SHP77 treated with DMSO at 0.1 percent for 48 hours (cell line): ENCODE data around the gene VPS35L.
"Not testable (repeated sequence)": the region's sequence is repeated elsewhere in the genome, so short reads cannot be mapped to it uniquely, and the experiment has no call there.

Experiments used
- DNase-seq: peaks from one replicate; lab custom pipeline; 2025; lab: John Stamatoyannopoulos, UW

Gene VPS35L

GRCh38 chr16:19540241-19540970, 15.1 kb upstream of the VPS35L start:
- DNase-seq, result no peak

DNA sequence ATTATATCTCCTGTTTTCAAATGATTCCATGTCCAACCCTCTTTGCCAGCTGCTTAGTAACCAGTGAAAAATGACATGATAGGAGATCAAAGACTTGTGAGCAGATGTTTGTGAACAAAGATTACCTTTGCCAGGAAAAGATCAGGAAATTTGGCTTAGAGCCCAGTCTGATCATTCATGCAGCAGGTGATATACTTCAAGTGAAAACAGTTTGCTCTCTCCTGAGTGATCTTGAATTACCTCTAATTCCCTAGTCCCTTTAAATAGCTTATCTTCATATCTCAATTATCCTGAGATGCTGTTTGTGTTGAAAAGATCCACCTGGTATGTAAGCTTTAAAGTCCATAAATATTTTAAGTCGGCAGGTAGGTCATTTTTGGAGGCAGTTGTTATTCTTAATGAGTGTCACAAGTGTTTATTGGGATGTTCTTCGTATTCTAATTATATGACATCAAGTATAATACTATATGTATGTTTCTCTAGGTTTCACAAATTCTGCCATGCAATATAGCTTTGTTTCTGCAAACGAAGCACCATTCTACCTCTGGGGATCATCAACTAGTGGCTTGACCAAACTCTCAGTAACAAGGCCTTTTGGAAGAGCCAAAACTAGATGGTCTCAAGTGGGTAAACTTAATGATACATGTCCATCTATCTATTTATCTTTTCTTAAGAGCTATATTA, 13.2 kb upstream of the VPS35L start:
- DNase-seq, result peak; percentile 73

GRCh38 chr16:19543278-19543996, 12.1 kb upstream of the VPS35L start:
- not testable (repeated sequence) for DNase-seq

GRCh38 chr16:19548144-19548543, 7.4 kb upstream of the VPS35L start:
- DNase-seq, result no peak

DNA sequence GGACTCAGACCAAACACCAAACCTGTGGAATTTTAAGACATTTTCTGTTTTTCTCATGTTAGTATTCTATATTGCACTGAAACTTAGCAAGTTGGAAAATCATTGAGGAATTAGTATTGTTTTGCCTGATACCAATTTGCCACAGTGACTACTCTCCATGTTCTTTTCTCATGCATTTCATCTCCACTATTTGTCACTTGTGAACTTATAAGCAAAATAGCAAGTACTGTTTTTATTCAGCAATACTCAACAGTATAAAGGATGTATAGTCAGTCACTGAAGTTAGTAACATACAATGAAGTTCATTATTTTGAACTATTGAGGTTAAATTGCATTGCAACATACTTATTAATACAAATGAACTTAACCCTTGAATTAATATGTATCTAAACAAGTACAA, 5.8 kb upstream of the VPS35L start:
- DNase-seq, result no peak

- DNase-seq, result no peak
These were observed 652 bp downstream of the VPS35L start for GRCh38 chr16:19555938-19556771.

- DNase-seq, result no peak
These were observed 3.9 kb downstream of the VPS35L start for GRCh38 chr16:19559242-19559910.

DNA sequence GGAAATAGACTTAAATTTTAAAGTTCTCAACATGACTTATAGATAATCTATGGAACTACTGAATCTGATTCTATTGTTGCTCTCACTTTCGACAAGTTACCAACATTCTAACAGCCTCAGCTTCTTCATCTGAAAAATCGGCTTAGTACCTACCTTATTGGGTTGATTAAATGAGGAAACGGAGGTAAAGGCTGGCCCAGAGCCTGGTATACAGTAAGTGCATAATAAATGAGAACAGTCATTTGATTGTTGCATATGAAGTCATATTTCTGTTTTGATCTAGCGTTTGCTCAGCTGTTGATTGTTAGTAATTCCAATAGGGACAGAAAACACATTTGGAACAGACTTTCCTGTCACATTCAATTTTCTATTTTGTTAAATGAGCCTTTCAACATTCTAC, 4.6 kb downstream of the VPS35L start:
- no peak for DNase-seq

- DNase-seq, result no peak
These were observed 7.9 kb downstream of the VPS35L start for GRCh38 chr16:19563377-19563776.

- no peak for DNase-seq
These were observed 10.9 kb downstream of the VPS35L start for GRCh38 chr16:19566362-19566761.

DNA sequence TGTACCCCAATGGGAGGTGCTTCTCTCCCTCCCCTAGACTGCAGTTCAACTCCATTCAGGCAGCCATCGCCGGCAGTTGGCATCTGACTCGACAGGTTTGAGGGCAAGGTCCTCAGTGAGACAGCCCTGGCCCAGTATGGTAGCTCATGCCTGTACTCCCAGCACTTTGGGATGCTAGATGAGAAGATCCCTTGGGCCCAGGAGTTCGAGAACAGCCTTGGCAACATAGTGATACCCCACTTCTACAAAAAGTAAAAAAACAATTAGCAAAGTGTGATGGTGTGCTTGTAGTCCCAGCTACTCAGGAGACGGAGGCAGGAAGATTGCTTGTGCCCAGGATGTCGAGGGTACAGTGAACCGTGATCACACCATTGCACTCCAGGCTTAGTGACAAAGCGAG, 12.1 kb downstream of the VPS35L start:
- no peak for DNase-seq

- DNase-seq, result no peak
These were observed 18.5 kb downstream of the VPS35L start for GRCh38 chr16:19573997-19574396.

- DNase-seq, result no peak
These were observed 19.1 kb downstream of the VPS35L start for GRCh38 chr16:19574615-19575014.

GRCh38 chr16:19578378-19578971, 23.0 kb downstream of the VPS35L start:
- no peak for DNase-seq

DNA sequence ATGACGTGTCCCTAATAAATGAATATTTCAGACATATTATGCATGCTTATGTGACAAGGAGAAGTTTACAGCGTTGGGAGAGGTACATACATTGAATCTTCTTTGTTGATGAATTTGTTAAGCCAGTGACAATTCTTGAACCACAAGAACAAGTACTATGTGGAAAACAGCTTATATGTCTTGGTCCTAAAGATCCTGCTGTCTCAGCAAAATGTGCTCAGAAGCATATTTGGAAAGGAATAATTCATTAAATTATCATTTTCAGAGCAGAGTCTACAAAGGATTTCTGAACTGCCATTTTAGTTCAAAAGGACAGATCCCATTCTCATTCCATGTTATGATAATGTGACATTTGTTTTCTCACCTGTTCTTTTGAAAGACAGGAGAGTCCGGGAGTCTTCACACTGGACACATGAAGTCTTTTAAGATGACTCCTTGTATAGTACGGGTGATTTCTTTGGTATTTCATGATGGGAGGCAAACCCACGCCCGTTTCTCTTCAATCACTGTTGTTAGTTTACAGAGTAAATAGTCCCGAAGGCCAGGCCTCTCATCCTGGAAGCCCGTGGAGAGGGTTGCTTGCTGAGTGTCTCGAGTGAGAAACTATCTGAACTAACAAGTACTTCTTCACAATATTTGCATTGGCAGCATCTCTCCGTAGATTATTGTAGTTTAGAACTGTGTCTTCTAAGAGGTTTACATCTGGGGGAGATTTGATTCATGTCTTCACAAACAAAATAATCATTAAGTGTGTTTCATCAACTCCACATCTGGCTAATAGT, 26.7 kb downstream of the VPS35L start:
- DNase-seq, result no peak

DNA sequence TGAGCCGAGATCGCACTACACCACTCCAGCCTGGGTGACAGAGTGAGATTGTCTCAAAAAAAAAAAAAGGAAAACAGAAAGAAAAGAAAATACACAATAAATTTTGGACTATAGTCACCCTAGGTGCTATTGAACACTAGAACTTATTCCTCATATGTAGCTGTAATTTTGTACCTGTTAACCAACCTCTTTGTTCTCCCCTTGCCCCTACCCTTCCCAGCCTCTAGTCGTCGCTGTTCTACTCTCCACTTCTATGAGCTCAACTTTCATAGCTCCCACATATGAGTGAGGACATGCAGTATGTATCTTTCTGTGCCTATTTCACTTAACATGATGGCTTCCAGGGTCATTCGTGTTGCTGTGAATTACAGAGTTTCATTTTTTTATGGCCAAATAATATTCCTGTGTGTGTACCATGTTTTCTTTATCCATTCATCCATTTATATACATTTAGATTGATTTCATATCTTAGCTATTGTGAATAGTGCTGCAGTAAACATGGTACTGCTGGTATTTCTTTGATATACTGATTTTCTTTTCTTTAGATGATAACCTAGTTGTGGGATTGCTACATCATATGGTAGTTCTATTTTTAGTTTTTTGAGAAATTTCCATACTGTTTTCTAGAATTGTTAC, 28.3 kb downstream of the VPS35L start:
- no peak for DNase-seq

GRCh38 chr16:19588661-19589060, 33.2 kb downstream of the VPS35L start:
- DNase-seq, result no peak

GRCh38 chr16:19589106-19589505, 33.6 kb downstream of the VPS35L start:
- no peak for DNase-seq

DNA sequence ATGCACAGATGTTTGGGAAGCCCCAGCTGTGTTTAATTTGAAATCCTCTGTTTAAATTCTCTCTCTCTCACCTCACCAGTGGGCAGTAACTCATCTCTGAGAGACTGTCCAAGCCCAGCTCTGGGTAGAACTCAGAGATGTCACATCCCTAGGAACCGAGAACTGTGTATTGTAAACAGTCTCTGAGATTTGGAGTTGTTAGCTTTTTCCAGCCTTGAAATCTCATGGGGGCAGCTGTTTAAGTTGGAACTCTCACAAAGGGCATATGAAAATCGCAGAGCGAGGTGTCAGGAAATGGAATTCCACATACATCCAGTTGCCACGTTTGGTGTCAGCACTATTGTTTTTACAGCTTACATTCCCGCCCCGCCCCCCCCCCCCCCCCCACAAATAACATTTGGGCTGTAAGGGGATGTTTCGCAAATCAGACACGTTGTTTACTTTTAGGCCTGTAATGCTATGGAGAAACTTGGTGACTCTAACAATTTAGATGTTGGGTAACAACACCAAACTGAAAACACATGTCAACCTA, 34.3 kb downstream of the VPS35L start:
- no peak for DNase-seq
